GM12873 (cell line): ENCODE results near the gene PDIK1L.

Experiments
- CTCF ChIP-seq: IDR thresholded peaks from 2 replicates; pipeline ENCODE4 v1.5.1; 2012; ENCODE audit warnings: low read depth, mild to moderate bottlenecking, moderate library complexity, low read length, control low read depth; ENCODE audit not compliant: insufficient read depth; ENCODE audit errors: missing control alignments

PDIK1L gene

GRCh38 chr1:26160527-26161414, 49.1 kb downstream of the PDIK1L start:
- no peak for TF ChIP-seq CTCF

GRCh38 chr1:26161415-26162219, 50.0 kb downstream of the PDIK1L start:
- no peak for TF ChIP-seq CTCF

DNA sequence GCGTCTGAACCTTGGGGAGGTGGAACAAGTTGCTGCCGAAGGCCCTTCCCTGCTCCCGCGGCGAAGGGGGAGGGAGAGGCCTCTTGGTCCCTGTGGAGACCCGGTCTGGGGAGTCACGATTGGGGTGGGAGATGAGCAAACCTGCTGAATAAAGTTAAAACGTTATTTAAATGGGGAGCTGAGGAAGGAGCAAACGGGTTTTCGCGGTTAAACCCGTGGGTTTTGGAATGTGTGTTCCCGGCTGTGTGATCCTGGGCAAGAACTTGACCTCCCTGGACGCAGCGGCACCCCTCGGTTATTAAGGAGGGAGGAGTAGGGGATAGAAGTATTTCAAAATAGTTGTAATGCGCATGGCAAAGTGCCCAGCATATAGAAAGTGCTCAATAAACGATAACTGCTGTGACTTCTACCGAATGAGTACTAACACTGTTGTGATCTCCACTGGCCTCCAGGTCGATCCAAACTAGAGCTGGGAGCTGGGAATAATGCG, 50.6 kb downstream of the PDIK1L start:
- TF ChIP-seq CTCF = no peak

GRCh38 chr1:26163684-26164035, 52.0 kb downstream of the PDIK1L start:
- TF ChIP-seq CTCF = no peak

GRCh38 chr1:26164036-26164860, 52.6 kb downstream of the PDIK1L start:
- peak; percentile 50 for TF ChIP-seq CTCF

GRCh38 chr1:26164861-26165842, 53.5 kb downstream of the PDIK1L start:
- TF ChIP-seq CTCF = no peak
